Neural cell (in vitro differentiated cells): Measurements from ENCODE around the gene HPS1. TPM values are rescaled to one million over a fixed set of nuclear protein-coding genes. Genes with fewer than 3 reads are reported as not detected.

Source experiments
- H2AFZ ChIP-seq: fragments of 200-600, 300-800 bp; sonication (generic), shearing (Covaris generic); 2 replicates; pipeline ENCODE4 v1.6.0; 2014; ENCODE audit warnings: low read depth, mild to moderate bottlenecking, antibody characterized with exemption, low read length, moderate library complexity
- H3F3A ChIP-seq: fragments of 200-600 bp; shearing (Covaris generic); 2 replicates; pipeline ENCODE4 v1.6.1; 2016; ENCODE audit warnings: mild to moderate bottlenecking, moderate library complexity, mixed read lengths, antibody characterized with exemption, low read length; ENCODE audit not compliant: insufficient read depth, poor library complexity, severe bottlenecking
- H3K27ac ChIP-seq: fragments of 200-600, 300-800 bp; sonication (generic), shearing (Covaris generic); 2 replicates; pipeline ENCODE4 v1.5.1; 2014; ENCODE audit warnings: mild to moderate bottlenecking, low read length, moderate library complexity
- H3K27me3 ChIP-seq: fragments of 300-800, 200-600 bp; sonication (generic), shearing (Covaris generic); 2 replicates; pipeline ENCODE4 v1.6.0; 2014; ENCODE audit warnings: mild to moderate bottlenecking, low read depth, low read length, moderate library complexity; ENCODE audit not compliant: insufficient read depth
- H3K36me3 ChIP-seq: fragments of 300-800, 200-600 bp; sonication (generic), shearing (Covaris generic); 2 replicates; pipeline ENCODE4 v1.5.1; 2014; ENCODE audit warnings: mild to moderate bottlenecking, antibody characterized with exemption, low read length, moderate library complexity; ENCODE audit not compliant: insufficient read depth
- H3K4me2 ChIP-seq: fragments of 300-800, 200-600 bp; sonication (generic), shearing (Covaris generic); 2 replicates; pipeline ENCODE4 v1.6.0; 2014; ENCODE audit warnings: mild to moderate bottlenecking, low read length
- H3K4me3 ChIP-seq: fragments of 300-800, 200-600 bp; sonication (generic), shearing (Covaris generic); 2 replicates; pipeline ENCODE4 v1.5.1; 2014; ENCODE audit warnings: mild to moderate bottlenecking, low read length, moderate library complexity
- H3K79me2 ChIP-seq: fragments of 200-600 bp; shearing (Covaris generic); replicated peaks from 2 replicates; pipeline ENCODE4 v1.6.0; 2014; ENCODE audit warnings: mild to moderate bottlenecking, low read length, moderate library complexity; ENCODE audit not compliant: insufficient read depth
- H3K9ac ChIP-seq: fragments of 300-800, 200-600 bp; sonication (generic), shearing (Covaris generic); 2 replicates; pipeline ENCODE4 v1.6.1; 2016; ENCODE audit warnings: mild to moderate bottlenecking, low read length, mixed read lengths
- H3K9me2 ChIP-seq: fragments of 200-600 bp; shearing (Covaris generic); 2 replicates; pipeline ENCODE4 v1.6.1; 2016; ENCODE audit warnings: mild to moderate bottlenecking, low read length, mixed read lengths; ENCODE audit not compliant: insufficient read depth
- H3K9me3 ChIP-seq: fragments of 200-600, 300-800 bp; sonication (generic), shearing (Covaris generic); 2 replicates; pipeline ENCODE4 v1.6.1; 2016; ENCODE audit warnings: mild to moderate bottlenecking, mixed run types, low read length, moderate library complexity, mixed read lengths
- H4K20me1 ChIP-seq: fragments of 200-600 bp; shearing (Covaris generic); 2 replicates; pipeline ENCODE4 v1.6.1; 2016; ENCODE audit warnings: mild to moderate bottlenecking, mixed run types; ENCODE audit not compliant: insufficient read depth
- CTCF ChIP-seq: fragments of 450-650 bp; IDR thresholded peaks from 2 replicates; pipeline ENCODE4 v1.5.1; 2014; ENCODE audit warnings: antibody characterized with exemption, mild to moderate bottlenecking, moderate library complexity; ENCODE audit not compliant: poor library complexity, severe bottlenecking
- EP300 ChIP-seq: fragments of 450-650 bp; conservative IDR thresholded peaks from 2 replicates; pipeline ENCODE4 v1.6.1; 2014; ENCODE audit warnings: antibody characterized with exemption, mild to moderate bottlenecking, moderate library complexity; ENCODE audit not compliant: poor library complexity, severe bottlenecking
- EZH2 ChIP-seq: fragments of 200-600, 300-800 bp; shearing (Covaris generic), sonication (generic); IDR thresholded peaks from 2 replicates; pipeline ENCODE4 v1.6.1; 2014; ENCODE audit warnings: antibody characterized with exemption, low read length, borderline replicate concordance, mild to moderate bottlenecking; ENCODE audit not compliant: insufficient read depth, poor library complexity, severe bottlenecking
- MXI1 ChIP-seq: fragments of 450-650 bp; conservative IDR thresholded peaks from 2 replicates; pipeline ENCODE4 v1.6.1; 2014; ENCODE audit warnings: antibody characterized with exemption, mild to moderate bottlenecking; ENCODE audit not compliant: poor library complexity, severe bottlenecking
- POLR2AphosphoS5 ChIP-seq: IDR thresholded peaks from 2 replicates; pipeline ENCODE4 v1.6.1; 2012
- RAD21 ChIP-seq: fragments of 450-650 bp; conservative IDR thresholded peaks from 2 replicates; pipeline ENCODE4 v1.6.1; 2014; ENCODE audit warnings: antibody characterized with exemption, mild to moderate bottlenecking, moderate library complexity
- REST ChIP-seq: IDR thresholded peaks from 2 replicates; pipeline ENCODE4 v1.6.1; 2012; ENCODE audit warnings: borderline replicate concordance
- SMC3 ChIP-seq: fragments of 450-650 bp; conservative IDR thresholded peaks from 2 replicates; pipeline ENCODE4 v1.6.1; 2014; ENCODE audit warnings: antibody characterized with exemption, mild to moderate bottlenecking, moderate library complexity; ENCODE audit not compliant: poor library complexity
- TAF1 ChIP-seq: IDR thresholded peaks from 2 replicates; pipeline ENCODE4 v1.6.1; 2012; ENCODE audit warnings: low read depth
- polyA plus RNA-seq: library from polyadenylated mRNA; depleted of rRNA; stranded (reverse); fragments of >200 nt; gene quantifications from 2 replicates; pipeline ENCODE4 v1.2.3, GENCODE V29; 2014

HPS1 gene
- polyA plus RNA-seq, 1 donor from 2014 or later, result 1.4 TPM

GRCh38 chr10:98390406-98390805 is 56.3 kb downstream of the HPS1 start:
- no peaks in the 10 kb centered on the region for H3K9me2 ChIP-seq
- H3K36me3 ChIP-seq, result no peaks in the 10 kb centered on the region
- H3K4me3 ChIP-seq, result no peak overlapping the region
- no peaks in the 10 kb centered on the region for H3F3A ChIP-seq
- H3K27ac ChIP-seq, result no peak overlapping the region
- H3K4me2 ChIP-seq, result no peak overlapping the region
- TF ChIP-seq EZH2, result no peak
- TF ChIP-seq CTCF, result no peak
- no peak for TF ChIP-seq POLR2AphosphoS5
- TF ChIP-seq TAF1, result no peak
- no peak for TF ChIP-seq SMC3
- no peak for TF ChIP-seq REST
- TF ChIP-seq MXI1, result no peak
- TF ChIP-seq RAD21, result no peak
- TF ChIP-seq EP300, result no peak
- no peaks in the 10 kb centered on the region for H3K9me3 ChIP-seq
- H3K79me2 ChIP-seq, result no peaks in the 10 kb centered on the region
- H3K27me3 ChIP-seq, result no peaks in the 10 kb centered on the region
- no peak overlapping the region for H2AFZ ChIP-seq
- H3K9ac ChIP-seq, result no peak overlapping the region
- H4K20me1 ChIP-seq, result no peaks in the 10 kb centered on the region

- Histone ChIP-seq H3K9me3 (no peaks in the 10 kb centered on the region), H3K27me3 (no peaks in the 10 kb centered on the region), H3K4me2 (no peak overlapping the region), H3K9me2 (no peaks in the 10 kb centered on the region), H3K79me2 (no peaks in the 10 kb centered on the region), H3K36me3 (no peaks in the 10 kb centered on the region), H3K27ac (no peak overlapping the region), H3K9ac (no peak overlapping the region), H4K20me1 (no peaks in the 10 kb centered on the region), H2AFZ (no peak overlapping the region), H3K4me3 (no peak overlapping the region), H3F3A (no peaks in the 10 kb centered on the region)
- TF ChIP-seq REST, result no peak
- TF ChIP-seq EZH2, result no peak
- TF ChIP-seq CTCF, result no peak
- no peak for TF ChIP-seq MXI1
- TF ChIP-seq POLR2AphosphoS5, result no peak
- TF ChIP-seq RAD21, result no peak
- no peak for TF ChIP-seq EP300
- TF ChIP-seq TAF1, result no peak
- TF ChIP-seq SMC3, result no peak
These were observed 57.3 kb downstream of the HPS1 start for GRCh38 chr10:98389398-98389797.
